C4-2B (cell line): ENCODE measurements around the gene CWC27.

Source experiments
- ZFX ChIP-seq: fragments of 450-650 bp; IDR thresholded peaks from 2 replicates; pipeline ENCODE4 v1.6.1; 2017
- TF ChIP-seq, protein P1 (sequence below): fragments of 450-650 bp; conservative IDR thresholded peaks from 2 replicates; pipeline ENCODE4 v1.5.1; 2017; ENCODE audit warnings: mild to moderate bottlenecking

DNA sequence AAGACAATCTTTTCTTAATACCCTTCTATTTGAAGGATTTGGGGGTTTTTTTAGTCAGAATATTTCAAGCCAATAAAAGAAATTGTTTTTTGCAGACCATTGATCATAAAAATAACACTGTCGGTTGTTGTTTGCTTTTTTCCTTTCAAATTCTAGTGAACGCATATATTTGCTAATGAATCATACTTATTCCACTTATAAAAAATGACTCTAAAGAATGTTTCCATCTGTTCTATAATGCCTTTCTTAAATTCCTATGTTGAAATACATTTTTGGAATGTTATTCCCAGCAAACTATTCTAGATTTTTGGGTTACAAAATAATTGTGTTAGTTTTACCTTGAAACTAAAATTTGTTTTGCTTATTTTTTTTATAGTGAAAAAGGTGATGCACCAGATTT is 32.2 kb downstream of the CWC27 start:
- TF ChIP-seq, protein P1, sequence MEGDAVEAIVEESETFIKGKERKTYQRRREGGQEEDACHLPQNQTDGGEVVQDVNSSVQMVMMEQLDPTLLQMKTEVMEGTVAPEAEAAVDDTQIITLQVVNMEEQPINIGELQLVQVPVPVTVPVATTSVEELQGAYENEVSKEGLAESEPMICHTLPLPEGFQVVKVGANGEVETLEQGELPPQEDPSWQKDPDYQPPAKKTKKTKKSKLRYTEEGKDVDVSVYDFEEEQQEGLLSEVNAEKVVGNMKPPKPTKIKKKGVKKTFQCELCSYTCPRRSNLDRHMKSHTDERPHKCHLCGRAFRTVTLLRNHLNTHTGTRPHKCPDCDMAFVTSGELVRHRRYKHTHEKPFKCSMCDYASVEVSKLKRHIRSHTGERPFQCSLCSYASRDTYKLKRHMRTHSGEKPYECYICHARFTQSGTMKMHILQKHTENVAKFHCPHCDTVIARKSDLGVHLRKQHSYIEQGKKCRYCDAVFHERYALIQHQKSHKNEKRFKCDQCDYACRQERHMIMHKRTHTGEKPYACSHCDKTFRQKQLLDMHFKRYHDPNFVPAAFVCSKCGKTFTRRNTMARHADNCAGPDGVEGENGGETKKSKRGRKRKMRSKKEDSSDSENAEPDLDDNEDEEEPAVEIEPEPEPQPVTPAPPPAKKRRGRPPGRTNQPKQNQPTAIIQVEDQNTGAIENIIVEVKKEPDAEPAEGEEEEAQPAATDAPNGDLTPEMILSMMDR = no peak
- TF ChIP-seq ZFX = no peak
